GM21723 (cell line): ENCODE data around the gene COL9A2.
A peak's percentile ranks its signal among the peaks of the same experiment; 100 is the strongest.

Experiments used
- ATAC-seq: cut with Tn5 transposase; IDR thresholded peaks from one replicate; pipeline ENCODE4 v1.9.1; 2021; ENCODE audit warnings: mild to moderate bottlenecking, moderate library complexity; ENCODE audit not compliant: unreplicated experiment

COL9A2 gene

DNA sequence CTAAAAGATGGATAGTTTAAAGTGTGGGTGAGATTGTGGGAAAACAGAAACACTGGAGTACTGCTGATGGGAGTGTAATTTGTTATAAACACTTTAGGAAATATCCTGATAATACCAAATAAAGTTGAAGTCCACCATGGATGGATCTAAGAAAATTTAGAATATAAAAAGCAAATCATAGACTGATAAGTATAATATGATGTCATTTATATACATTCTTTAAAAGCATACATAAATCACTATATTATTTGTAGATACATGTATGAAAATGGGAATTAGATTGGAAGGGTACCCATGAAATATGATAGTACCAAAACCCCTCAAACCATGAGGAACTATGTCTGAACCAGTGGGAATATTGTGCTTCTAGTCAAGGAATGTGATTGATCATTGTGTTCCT, 51.2 kb downstream of the COL9A2 start:
- ATAC-seq: no peak

DNA sequence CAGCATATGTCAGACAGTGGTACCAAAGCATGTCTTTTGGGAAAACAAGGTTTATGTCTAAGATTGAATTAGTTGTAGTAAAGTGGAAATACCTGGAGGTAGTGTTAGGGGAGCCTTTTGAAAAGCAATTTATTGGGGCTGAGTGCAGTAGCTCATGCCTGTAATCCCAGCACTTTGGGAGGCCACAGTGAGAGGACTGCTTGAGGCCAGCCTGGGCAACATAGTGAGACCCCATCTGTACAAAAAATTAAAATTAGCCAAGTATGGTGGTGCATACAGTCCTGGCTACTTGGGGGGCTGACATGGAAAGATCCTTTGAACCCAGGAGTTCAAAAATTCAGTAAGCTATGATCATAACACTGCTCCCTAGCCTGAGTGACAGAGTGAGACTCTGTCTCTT, 51.8 kb downstream of the COL9A2 start:
- ATAC-seq: no peak

DNA sequence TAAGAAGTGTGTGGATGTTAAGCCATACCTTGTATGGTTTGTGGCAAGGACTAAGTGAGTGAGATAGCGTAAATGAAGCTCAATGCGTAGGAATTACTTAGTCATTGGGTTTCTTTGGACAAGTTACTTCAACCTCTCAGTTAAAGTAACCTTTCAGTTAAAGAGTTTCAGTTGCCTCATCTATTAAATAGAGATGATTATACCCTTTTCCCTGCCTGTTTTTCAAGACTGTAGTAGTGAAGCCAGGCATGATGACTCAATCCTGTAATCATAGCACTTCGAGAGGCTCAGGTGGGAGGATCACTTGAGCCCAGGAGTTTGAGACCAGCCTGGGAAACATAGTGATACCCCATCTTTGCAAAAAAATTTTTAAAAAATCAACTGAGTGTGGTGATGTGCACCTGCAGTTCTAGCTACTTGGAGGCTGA, 52.7 kb downstream of the COL9A2 start:
- no peak for ATAC-seq

DNA sequence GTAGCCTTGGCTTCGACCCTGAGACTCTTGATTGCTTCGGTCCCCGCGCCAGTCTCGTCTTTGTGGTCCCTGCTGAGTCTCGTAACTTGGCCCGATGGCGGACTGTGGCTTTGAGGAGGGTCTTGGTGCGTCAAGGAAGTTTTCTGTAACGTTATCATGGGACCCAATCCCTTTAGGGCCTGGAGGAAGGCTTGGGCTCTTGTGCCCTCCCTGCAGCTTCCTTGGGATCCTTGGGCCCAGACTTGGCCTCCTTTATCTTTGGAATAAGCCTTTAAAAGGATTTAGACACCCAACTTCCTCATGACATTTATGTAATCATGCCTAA, 58.7 kb downstream of the COL9A2 start:
- ATAC-seq: no peak

DNA sequence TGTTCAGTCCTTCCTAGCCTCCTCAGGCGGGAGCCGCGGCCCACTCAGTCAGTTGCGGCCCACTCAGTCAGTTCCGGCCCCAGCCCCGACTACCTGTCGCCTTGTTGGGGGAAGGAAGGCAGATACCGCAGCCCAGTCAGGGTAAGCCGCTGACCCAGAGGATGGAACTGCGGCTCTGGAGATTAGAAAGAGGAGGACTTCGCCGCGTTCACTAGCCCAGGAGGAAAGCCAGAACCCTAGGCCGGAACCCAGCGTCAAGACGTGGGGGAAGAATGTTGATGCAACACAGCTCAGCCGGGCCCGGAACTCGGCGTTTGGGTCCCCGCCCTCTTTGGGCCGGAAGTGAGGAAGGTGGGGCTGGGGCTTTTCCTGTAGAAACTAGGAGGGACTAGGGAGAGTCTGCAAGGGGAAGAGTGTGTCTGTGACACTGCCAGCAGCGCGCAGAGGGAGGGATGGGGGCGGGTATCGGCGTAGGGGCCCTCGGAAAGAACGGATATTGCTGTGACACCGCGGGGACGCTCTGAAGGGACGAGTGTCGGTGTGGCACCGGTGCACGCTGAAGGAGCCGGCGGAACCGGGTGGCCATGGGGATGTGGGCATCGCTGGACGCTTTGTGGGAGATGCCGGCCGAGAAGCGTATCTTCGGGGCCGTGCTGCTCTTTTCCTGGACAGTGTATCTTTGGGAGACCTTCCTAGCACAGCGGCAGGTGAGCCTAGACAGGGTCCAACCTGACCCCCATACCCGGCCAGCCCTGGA, 59.2 kb downstream of the COL9A2 start, which contains the start of gene ZMPSTE24:
ZMPSTE24 (plus strand) TSS at position 549 of the 757 bp plus-strand sequence; CDS start at position 585, 36 bp downstream.
- peak; percentile 92 for ATAC-seq

DNA sequence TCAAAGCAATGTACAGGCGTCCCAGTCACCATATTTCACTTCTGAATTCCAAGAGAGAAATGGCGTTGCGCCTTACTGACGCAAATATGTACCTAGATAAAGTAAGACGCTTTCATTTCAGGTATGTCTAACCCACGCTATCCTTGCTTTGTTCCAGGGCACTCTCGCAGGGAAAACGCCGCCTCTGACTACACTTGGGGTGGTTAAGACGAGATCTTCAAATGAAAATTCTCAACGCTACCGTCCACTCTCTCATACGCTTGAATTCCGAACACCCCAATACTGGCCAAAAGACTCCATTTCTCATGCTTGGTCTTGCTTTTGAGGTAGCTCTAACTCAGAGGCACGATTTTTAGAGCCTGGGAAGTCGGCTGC, 59.8 kb downstream of the COL9A2 start:
- ATAC-seq: peak; percentile 20

DNA sequence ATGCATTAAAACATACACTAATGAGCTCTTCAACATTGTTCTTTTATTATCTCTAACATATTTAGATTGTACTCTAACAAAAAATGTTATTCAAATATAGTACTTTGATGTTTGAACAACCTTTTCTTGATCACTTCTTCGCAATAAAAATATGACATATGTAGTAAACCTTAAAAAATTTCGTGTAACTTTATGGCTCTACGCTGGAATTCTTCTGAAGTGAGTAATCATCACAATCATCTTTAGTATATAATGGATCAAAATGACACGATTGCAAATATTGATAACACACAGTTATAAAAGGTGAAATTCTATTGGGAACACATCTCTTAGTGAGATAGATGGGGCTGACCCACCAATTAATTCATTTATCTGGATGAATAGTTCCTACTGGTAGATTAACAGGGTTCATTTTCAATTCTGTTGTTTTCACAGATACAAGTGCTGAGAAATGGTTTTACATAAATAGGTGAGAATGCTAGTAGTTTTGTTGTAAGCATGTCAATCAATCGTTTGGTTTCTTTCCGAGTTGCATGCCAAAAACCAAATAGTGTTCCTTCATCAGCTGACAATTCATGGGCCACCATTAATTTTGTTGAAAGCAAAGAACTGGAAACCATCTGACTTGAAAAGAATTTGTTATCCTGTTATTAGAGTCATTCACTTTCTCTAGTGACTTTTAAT, 60.5 kb downstream of the COL9A2 start:
- ATAC-seq: no peak

DNA sequence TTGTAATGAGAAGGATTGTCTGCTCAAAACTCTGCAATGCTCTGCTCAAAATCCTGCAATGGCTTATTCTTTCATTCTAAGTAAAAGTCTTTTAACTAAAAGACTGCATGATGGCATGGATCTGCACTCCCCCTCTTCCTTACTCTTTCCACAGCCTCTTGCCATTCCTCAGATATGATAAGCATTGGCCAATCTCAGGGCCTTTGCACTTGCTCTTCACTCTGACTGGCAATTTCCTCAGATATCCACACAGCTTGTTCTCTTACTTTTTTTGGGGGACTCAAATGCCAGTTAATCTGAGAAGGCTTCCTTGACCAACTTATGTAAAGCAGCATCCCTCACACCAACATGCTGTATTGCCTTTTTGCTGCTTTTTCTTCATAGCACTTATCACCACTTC, 61.9 kb downstream of the COL9A2 start:
- ATAC-seq: no peak

DNA sequence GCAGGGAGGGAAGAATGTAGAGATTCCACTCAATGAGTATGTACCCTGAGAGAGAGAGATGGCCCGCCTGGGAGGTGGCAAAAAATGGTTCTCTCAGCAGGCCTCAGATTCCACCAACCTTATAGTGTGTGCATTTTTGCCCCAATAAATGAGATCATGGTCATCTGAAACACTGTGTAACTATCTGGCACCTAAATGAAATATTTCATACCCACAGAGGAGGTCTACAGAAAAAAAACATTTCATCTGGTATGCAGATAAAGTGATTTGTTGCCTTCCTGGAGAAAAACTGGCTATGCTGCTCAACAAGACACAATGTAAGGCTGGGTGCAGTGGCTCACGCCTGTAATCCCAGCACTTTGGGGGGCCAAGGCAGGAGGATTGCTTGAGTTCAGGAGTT, 64.5 kb downstream of the COL9A2 start:
- ATAC-seq: no peak

DNA sequence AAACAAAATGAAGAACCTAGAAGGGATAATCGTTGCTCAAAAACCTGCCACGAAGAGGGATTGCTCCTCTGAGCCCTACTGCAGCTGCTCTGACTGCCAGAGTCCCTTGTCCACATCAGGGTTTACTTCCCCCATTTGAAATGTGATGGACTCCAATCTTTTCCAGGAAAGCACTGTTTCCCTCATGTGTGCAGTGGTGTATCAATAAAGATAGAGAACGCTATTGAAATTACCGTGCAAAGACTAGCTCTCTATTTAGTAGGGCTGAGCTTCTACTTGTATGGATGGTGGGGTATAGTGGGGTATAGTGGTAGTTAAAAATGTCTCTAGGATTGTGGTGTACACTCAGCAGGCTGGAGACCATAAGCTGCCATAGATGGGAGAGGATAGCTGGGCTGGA, 65.6 kb downstream of the COL9A2 start:
- no peak for ATAC-seq
